ENCODE measurements around the gene PIK3CB.
"Not testable (repeated sequence)": the region's sequence is repeated elsewhere in the genome, so short reads cannot be mapped to it uniquely, and the experiment has no call there.

The PIK3CB gene

DNA sequence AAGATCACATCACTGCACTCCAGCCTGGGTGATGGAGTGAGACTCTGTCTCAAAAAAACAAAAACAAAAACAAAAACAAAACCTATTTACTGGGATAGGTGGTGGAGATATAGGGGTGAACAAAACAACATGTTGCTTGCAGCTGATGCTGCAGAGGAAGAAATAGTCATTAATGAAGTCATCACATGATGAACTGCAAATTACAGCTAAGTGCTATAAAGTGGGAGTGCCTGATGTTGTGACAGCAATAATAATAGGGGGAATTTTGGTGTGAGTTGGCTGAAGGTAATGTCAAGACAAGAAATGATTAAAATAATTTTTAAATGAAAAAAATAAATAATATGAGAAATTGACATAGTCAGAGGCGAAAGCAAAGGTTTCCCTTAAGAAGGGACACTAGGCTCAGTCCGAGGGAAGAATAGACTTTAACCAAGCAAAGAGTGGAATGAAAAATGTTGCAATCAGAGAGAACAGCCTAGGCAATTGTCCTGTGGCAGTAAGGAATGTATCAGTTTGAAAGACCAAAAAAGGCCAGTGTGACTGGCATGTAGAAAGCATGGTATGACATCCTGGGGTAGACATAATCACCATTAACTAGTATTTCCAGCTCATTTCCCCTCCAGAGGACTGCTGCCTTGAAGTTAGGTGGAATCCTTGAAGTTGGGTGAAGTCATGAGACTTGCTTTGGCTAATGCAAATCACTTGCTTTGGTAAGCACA lies 14.7 kb upstream of the PIK3CB start:
- no peak for DNase-seq (ENCODE audit: low read depth, low spot score)
- no peak overlapping the region for H3K27ac ChIP-seq

DNA sequence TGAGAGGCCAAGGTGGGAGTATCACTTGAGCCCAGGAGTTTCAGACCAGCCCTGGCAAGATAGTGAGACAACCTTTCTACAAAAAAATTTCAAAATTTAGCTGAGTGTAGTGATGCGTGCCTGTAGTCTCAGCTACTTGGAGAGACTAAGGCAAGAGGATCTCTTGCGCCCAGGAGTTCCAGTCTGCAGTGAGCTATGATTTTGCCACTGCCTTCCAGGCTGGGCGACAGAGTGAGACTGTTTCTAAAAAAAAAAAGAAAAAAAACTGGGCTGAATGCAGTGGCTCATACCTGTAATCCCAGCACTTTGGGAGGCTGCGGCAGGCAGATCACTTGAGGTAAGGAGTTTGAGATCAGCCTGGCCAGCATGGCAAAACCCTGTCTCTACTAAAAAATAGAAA lies 14.0 kb upstream of the PIK3CB start:
- DNase-seq (ENCODE audit: low read depth, low spot score) = no peak
- H3K27ac ChIP-seq = no peak overlapping the region

DNA sequence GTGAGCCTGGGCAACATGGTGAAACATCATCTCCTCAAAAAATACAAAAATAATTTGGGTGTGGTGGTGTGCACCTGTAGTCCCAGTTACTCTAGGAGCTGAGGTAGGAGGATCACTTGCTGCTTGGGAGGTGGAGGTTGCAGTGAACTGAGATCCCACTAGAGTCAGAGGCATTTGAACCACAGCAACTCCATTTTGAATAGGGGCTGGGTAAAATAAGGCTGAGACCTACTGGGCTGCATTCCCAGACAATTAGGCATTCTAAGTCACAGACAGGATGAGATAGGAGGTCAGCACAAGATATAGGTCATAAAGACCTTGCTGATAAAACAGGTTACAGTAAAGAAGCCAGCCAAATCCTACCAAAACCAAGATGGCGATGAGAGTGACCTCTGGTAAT lies 12.1 kb upstream of the PIK3CB start:
- not testable (repeated sequence) for H3K27ac ChIP-seq

DNA sequence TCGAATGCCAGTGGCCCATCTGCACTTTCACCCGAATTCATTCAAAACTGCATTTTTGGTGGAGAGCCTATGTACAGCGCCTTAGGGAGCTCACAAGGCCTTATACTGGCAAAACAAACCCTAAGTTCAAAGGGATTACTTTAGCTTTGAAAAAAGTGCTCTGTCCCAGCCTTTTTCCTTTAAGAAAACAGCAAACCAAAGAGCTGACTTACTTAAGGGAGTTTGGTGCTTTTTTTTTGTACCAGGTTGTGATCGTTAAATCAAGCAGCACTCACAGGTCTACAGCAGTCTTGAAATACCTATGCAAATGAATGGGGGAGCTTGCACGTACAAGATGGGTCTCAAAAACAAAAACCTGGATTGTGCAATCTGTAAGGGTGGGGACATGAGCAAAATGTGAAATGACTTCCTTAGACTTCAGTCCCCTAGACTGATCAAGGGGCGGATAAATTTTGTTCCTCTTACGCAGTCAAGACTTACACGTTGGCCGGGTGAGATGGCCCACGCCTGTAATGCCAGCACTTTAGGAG lies 11.6 kb upstream of the PIK3CB start:
- no peak for DNase-seq (ENCODE audit: low read depth, low spot score)
- H3K27ac ChIP-seq = no peak overlapping the region

More for the DNA sequence above, 12.1 kb upstream of the PIK3CB start:
- not testable (repeated sequence) for DNase-seq (ENCODE audit: low read depth, low spot score)

DNA sequence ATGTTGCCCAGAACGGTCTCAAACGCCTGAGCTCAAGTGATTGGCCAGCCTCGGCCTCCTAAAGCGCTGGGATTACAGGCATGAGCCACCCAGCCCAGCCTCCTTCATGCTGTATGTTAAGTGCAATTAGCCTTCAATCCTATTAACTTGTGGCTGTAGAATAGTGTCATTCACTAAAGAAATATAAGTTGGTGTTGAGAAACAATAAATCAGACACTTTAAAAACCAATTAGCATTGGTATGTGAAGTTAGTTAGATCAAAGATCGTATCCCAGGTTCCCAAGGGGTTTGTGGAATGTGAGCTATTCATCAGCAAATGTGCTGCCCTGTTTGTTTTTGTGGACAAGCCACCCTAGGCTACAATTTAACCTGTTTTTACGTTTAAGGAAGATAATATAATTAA lies 11.0 kb upstream of the PIK3CB start:
- no peak overlapping the region for H3K27ac ChIP-seq
- DNase-seq (ENCODE audit: low read depth, low spot score) = no peak

DNA sequence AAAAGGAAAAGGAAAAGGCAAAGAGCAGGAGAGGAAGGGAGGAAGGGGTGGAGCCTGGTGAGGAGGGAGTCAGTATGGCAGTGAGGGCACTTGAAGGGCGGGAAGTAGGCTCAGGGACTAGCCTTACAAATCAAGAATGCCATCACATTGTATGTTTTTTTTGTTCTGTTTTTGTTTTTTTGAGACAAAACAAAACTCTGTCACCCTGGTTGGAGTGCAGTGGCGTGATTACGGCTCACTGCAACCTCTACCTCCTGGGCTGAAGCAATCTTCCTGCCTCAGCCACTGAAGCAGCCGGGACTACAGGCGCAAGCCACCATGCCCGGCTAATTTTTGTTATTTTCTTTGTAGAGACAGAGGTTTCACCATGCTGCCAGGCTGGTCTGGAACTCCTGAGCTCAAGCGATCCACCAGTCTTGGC lies 10.5 kb upstream of the PIK3CB start:
- no peak for DNase-seq (ENCODE audit: low read depth, low spot score)
- H3K27ac ChIP-seq = no peak overlapping the region

DNA sequence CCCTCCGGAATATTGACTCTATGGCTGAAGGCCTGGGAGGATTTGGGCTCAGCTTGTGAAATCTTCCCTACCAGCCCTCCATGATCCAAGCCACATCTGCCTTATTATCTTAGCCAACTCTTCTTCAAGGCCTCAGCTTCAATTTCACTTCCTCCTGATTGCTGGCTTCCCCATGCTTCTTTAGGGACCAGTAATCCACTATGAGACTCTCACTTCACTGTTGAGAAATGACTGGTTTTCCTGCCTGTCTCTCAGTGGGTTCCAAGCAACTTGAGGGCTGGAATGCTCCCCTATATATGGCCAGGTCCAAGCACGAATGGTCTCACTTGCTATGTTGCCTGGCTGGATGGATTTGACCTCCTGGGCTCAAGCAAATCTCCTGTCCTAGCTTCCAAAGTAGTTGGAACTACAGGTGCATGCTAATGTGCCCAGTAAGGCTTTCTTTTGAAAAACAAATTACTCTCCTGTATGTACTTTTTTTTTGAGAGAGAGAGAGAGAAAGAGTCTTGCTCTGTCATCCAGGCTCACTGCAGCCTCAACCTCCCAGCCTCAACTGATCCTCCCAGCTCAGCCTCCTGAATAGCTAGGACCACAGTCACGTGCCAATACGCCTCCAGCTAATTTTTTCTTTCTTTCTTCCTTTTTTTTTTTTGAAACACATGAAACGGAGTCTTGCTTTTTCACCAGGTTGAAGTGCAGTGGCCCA lies 7.9 kb upstream of the PIK3CB start:
- no peak overlapping the region for H3K27ac ChIP-seq
- DNase-seq (ENCODE audit: low read depth, low spot score) = no peak

DNA sequence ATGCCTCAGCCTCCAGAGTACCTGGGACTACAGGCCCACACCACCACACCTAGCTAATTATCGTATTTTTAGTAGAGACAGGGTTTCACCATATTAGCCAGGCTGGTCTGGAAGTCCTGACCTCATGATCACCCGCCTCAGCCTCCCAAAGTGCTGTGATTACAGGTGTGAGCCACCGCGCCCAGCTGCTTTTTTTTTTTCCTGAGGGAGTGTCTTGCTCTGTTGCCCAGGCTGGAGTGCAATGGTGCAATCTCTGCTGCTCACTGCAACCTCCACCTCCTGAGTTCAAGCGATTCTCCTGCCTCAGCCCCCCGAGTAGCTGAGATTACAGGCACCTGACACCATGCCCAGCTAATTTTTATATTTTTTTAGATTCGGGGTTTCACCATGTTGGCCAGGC lies 3.7 kb upstream of the PIK3CB start:
- not testable (repeated sequence) for DNase-seq (ENCODE audit: low read depth, low spot score); H3K27ac ChIP-seq

DNA sequence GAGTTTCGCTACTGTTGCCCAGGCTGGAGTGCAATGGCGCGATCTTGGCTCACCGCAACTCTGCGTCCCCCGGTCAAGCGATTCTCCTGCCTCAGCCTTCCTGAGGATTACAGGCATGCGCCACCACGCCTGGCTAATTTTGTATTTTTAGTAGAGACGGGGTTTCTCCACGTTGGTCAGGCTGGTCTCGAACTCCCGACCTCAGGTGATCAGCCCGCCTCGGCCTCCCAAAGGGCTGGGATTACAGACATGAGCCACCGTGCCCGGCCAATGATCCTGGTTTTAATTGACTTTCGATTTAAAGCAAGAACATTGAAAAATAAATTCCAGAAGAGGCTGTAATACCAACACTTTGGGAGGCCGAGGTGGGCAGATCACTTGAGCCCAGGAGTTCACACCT lies 1.1 kb upstream of the PIK3CB start:
- DNase-seq (ENCODE audit: low read depth, low spot score) = not testable (repeated sequence)
- H3K27ac ChIP-seq = peak overlapping the region; percentile 73

DNA sequence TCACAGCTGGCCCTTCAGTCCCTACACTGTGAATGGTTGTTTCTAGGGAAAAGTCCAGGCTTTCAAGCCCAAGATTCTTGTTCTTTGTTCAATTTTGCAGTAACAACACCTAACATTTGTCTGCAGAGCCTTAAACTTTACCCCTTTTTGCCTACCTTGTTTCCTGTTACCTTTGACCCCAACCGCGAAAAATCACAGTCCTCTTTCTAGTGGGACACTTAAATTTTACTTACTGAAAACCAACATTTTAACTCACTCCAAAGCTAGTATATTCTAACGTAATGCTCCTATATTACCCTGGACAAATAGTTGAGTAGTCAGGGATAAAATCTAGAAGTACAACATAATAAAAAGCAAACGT lies 649 bp upstream of the PIK3CB start:
- DNase-seq (ENCODE audit: low read depth, low spot score) = no peak
- H3K27ac ChIP-seq = peak overlapping the region; percentile 73

DNA sequence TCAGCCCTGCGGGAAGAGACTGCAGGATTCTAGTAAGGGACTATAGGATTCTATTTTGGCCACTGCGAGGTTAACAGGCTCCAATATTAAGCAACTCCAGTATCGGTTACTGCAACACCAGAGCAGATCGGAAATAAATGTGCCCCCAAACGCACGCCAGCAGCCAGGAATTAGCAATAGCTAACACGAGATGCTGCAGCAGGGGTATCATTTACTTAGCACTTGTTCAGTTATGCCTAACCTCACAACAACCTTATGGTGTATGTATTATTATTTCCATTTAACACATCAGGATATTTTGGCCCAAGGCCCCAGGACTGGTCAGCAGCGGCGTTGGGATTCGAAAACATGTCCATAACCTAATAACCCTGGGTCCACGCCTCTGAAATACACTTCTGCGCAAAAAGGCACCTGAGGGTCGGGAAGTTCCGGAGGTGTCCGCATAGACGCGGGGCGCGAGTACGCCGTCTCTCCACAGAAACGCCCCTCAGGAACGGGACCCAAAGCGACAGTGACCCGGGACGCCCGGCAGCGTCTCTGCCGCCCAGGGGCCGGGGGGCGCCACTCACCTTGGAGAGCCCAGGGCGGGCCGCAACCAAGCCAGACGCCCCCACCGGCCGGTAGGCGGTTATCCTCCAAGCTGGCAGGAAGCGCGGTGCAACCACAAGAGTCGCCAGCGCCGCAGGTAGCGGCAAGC lies 681 bp downstream of the PIK3CB start:
- no peak for DNase-seq (ENCODE audit: low read depth, low spot score)
- H3K27ac ChIP-seq = peak overlapping the region; percentile 73

DNA sequence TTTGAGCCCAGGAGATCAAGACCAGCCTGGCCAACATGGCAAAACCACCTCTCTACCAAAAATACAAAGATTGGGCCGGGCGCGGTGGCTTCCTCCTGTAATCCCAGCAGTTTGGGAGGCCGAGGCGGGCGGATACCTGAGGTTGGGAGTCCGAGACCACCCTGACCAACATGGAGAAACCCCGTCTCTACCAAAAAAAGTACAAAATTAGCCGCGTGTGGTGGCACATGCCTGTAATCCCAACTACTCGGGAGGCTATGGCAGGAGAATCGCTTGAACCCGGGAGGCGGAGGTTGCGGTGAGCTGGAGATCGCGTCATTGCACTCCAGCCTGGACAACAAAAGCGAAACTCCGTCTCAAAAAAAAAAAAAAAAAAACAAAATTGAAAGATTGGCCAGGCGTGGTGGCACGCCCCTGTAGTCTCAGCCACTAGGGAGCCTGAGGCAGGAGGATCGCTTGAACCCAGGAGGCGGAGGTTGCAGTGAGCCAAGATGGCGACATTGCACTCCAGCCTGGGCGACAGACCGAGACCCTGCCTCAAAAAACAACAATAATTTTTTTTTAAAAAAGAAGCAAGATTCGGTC lies 2.2 kb downstream of the PIK3CB start:
- DNase-seq (ENCODE audit: low read depth, low spot score); H3K27ac ChIP-seq: not testable (repeated sequence)

DNA sequence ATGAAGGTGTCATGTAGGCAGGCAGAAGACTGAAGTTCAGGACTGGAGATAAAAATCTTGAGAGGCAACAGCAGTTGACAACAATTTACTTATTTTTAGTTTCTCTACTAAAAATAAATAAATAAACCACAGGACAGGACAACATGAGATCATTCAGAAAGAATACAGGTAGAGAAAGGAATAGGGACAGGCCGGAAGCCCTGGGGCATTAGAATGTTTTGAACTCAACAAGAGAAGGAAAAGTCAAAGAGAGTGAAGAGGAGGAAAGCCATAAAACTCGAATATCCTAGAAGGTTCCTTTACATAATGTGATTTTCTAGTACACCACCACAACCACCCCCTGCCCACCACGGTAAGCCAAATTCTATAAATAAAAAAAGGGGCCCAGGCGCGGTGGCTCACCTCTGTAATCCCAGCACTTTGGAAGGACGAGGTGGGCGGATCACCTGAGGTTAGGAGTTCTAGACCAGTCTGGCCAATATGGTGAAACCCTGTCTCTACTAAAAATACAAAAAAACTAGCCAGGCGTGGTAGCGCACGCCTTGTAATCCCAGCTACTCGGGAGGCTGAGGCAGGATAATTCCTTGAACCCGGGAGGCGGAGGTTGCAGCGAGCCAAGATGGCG lies 4.7 kb downstream of the PIK3CB start:
- no peak for DNase-seq (ENCODE audit: low read depth, low spot score)
- no peak overlapping the region for H3K27ac ChIP-seq

DNA sequence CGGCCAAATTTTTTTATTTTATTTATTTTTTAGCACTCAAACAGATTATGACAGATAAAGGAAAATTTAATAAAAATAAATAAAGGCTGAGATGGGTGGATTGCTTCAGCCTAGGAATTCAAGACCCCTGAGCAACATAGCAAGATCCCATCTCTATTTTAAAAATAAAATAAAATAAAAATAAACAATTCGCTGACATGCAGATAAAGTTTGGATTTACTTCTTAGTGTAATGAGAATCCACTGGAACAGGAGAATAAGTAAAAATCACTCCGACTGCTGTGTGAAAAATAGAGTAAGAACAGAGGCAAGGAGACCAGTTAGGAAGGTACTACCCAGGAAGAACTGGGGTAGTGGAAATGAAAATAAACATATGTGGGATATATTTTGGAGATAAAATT lies 5.6 kb downstream of the PIK3CB start:
- no peak overlapping the region for H3K27ac ChIP-seq
- DNase-seq (ENCODE audit: low read depth, low spot score) = no peak

DNA sequence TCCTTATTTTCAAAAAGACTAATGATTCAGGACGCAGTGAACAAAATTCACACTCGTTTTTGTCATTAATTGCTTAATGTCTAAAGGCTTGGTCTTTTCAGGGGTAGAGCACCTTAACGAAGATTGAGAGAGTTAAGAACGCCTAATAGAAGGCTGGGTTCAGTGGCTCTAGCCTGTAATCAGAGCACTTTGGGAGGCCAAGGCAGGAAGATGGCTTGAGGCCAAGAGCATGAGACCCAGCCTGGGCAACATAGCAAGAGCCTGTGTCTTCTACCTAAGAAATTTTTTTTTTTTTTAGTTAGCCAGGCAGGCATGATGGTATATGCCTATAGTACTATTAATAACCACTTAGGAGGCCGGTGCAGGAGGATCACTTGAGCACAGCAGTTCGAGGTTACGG lies 7.5 kb downstream of the PIK3CB start:
- H3K27ac ChIP-seq = no peak overlapping the region
- DNase-seq (ENCODE audit: low read depth, low spot score) = no peak

DNA sequence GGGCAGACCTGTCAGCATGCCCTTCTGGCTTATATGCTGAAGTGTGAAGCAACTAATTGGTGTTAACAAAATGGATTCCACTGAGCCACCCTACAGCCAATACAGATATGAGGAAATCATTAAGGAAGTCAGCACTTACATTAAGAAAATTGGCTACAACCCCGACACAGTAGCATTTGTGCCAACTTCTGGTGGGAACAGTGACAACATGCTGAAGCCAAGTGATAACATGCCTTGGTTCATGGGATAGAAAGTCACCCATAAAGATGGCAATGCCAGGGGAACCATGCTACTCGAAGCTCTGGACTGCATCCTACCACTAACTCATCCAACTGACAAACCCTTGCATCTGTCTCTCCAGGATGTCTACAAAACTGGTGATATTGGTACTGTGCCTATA lies 9.4 kb downstream of the PIK3CB start:
- no peak for DNase-seq (ENCODE audit: low read depth, low spot score)

DNA sequence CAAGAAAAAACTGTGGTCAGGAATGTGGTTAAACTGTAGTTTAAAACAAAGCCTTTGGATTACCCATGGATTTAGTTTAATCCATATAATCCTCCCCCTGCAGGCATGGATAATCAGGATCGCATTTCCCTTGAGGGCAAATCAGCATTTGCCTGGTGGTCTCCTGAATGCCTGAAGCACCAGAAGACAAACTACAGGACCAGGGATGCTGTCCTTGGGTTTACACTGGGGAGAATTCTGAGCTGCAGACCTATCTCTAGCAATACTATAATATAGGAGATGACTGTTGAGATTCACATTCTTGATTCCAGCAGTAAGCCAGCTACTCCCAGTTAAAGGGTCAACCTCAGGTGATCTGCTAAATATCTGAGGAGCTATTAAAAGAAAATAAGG lies 10.6 kb downstream of the PIK3CB start:
- no peak overlapping the region for H3K27ac ChIP-seq
- no peak for DNase-seq (ENCODE audit: low read depth, low spot score)

More for the DNA sequence above, 9.4 kb downstream of the PIK3CB start:
- H3K27ac ChIP-seq = no peak overlapping the region

DNA sequence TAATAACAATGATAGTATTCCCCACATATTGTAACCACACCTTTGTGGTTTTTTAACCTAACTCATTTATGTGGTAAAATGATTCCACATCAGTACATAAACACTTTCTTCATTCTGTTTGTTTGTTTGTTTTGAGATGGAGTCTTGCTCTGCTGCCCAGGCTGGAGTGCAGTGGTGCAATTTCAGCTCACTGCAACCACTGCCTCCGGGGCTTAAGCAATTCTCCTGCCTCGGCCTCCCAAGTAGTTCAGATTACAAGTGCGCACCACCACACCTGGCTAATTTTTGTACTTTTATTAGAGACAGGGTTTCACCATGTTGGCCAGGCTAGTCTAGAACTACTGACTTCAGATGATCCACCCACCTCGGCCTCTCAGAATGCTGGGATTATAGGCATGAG lies 14.3 kb downstream of the PIK3CB start:
- not testable (repeated sequence) for DNase-seq (ENCODE audit: low read depth, low spot score); H3K27ac ChIP-seq

DNA sequence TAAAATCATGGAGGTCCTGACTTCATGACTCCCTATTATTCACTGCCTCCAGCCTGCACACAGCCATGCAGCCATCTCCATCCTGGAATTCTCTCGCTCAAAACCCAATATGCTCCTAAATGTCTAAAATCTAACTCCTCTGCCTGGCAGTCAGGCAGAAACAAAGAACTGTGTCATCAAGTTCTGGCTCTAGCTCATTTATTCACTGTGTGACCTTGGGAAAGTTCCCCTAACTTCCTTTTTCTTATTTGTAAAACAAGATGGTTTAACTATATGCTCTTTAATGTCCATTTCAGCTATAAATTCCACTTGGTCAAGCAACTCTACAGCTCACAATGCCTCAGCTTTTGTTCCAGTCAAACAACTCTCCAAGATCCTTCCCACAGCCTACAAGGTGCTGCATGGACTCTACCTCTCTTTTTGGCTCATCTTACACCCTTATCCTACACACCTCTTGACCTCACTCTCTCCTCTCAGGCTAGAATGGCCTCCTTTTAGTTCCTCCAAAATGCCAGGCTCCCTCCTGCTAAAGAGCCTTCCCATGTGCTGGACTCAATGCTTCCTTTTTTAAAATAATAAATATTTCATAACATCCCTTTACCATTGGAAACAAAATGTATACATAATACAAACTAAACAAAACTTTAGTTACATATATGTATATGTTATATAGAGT lies 16.4 kb downstream of the PIK3CB start:
- no peak for DNase-seq (ENCODE audit: low read depth, low spot score)
- no peak overlapping the region for H3K27ac ChIP-seq

DNA sequence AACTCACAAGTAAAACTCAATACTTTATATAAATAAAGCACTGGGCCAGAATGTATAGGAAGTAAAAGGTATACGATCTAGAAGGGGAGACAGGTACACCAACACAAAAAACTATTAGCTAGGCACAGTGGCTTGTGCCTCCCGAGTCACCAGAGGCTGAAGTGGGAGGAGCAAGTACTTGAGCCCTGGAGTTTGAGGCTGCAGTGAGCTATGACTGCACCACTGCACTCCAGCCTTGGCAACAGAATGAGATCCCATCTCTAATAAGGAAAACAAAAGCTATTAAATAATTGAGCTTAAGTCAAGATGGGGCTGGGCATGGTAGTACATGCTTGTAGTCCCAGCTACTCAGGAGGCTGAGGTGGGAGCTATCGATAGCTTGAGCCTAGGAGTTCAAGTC lies 17.0 kb downstream of the PIK3CB start:
- no peak overlapping the region for H3K27ac ChIP-seq
- DNase-seq (ENCODE audit: low read depth, low spot score) = no peak
